DMS53 treated with DMSO at 0.1 percent for 48 hours (cell line): ENCODE results near the gene CSNK1G3.

ENCODE experiments used
- DNase-seq: peaks from one replicate; lab custom pipeline; 2025; ENCODE audit not compliant: unreplicated experiment; lab: John Stamatoyannopoulos, UW

CSNK1G3 gene

DNA sequence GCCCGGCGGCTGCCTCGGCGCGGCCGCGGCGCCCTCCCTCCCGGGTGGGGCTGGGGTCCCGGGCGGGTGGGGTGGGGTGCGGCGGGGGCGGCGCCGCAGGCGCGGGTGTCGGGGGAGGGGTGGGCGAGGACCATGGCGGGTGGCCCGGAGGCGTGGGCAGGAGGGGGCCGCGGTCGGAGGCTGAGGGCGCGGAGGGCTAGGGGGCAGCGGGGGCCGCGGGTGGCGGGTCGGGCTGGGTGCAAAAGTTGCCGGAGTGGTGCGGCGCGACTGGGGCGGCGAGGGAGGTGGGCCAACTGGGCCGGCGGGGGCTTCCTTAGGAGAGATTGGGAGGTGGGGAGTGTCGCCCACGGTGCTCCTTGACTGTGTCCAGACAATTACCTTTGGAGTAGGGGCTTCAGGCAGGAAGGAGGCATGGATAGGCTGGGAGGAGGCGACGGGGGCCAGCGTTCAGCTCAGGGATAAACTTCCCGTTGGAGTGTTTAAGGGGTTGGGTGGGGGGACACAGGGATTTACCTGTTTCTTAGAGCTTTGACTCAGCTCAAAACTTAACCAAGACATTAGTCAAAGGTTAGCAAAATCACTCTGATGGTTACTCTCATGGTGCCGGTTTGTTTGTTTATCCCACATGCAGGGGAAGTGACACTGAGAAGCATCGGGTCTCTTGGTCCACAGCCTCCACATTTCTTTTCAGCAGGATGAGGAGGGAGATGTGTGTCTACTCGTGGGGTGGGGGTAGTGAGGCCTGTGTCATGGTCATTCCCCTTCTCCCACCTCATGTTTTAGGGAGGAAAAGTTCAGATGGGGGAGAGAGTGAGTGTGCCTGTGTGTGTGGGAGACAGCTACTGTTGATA lies 859 bp downstream of the CSNK1G3 start:
- peak; percentile 34 for DNase-seq

DNA sequence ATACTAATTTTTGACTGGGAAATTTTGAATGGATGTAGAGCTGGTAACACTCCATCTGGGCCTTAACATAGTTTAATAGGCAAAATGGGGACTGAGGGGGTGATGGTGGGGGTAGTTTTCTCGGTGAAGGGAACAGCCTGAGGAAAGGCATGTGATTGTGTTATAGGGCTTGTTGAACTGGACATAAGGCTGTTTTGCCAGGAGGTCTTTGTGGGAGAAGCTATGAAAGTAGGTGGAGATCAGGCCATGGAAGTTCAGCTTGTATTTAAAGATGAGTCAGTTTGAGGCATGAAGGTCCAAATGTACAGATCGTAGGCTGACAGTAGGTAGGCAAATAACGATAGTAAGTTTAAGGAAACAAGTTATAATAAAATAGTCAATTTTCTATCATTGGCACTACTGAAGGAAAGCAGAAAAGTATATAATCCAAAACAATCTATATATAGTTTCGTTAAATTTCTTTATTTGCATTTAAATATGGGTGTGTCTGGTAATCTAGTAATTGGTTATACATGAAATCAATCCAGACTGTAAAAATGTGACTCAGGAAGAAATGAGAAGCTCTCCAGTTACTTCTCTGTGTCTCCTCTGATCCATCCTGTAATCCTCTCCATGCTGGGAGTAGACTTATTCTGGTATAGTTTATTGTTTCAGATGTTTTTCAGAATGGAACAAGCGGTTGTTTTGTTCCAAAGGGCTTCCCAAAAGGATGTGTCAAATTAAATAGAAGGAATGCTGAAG lies 2.8 kb downstream of the CSNK1G3 start:
- DNase-seq = no peak

DNA sequence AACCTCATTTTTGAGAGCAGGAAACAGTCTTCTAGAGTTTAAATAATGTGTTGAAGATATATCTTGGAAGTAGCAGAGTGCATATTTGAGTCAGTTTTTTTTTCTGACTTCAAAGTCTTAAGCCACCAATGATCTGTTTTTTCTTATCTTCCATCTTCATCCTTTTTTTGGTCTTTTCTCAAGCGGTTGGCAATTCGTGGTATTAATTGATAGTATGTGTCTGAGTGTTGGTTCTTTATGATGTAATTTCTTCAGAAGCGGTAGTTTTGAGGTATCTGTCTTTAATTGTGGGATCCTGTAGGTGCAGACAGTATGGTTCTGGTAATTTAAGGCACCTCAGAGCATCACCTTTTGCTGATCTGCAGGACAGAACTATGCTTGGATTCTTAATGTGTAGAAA lies 3.9 kb downstream of the CSNK1G3 start:
- no peak for DNase-seq

DNA sequence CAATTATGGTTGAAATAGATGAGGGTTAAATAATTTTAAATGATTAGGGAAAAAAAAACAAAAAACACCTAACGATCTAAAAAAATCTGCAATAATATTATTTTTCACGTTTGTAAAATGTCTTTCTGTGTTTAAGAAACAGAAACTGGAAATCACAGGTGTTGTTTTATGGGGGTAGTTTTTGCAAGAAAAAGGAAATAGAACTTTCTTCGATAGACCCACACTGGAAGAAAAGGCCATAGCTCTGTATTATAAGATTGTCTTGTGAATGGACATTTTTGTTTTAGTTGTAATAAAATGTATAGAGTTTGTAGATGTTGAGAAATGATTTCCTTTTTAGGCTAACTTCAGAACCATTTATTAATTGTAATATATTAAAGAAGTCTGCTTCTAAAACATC lies 5.5 kb downstream of the CSNK1G3 start:
- no peak for DNase-seq

DNA sequence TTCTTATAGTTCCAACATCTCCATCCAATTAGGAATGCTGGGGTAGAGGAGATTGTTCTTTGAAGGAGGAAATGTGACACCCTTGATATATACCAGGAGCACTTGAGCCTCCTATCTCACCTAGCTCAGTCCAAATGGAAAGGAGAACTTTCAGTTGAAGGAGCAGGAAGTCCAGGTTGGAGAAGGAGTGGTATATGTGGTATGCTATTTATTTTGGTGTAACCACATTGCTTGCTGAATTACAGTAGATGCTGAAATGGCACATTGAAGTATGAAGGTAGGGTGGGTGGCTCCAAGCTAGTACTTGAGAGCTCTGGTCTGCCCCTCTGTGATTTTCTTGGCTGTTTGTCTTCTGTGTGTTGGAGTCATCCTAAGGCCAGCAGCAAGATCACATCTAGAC lies 6.1 kb downstream of the CSNK1G3 start:
- DNase-seq = no peak

DNA sequence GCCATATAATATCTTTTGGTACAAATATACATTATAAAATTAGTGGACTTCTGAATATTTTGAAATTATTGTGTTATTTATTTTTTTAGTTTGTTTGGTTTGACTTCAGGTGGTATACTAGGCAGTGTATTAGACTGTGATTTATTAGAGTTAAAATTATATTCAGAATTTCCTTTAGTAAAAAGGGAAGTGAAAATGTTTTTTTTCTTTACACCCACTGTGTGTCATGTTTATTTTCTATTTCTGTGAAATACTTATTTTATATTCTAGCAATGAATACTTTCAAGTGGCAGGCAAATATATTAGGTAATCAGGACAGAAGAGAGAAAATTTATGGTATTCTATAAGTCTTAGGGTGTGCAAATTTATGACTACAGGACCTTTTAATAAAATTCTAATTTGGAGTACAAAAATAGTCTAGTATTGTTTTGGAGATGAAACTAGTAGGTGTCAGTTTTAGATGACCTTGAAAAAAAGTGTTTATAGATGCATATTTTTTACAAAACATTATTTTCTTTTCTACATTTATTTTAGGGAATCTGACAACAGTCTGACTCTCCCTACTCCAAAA lies 8.8 kb downstream of the CSNK1G3 start:
- no peak for DNase-seq

DNA sequence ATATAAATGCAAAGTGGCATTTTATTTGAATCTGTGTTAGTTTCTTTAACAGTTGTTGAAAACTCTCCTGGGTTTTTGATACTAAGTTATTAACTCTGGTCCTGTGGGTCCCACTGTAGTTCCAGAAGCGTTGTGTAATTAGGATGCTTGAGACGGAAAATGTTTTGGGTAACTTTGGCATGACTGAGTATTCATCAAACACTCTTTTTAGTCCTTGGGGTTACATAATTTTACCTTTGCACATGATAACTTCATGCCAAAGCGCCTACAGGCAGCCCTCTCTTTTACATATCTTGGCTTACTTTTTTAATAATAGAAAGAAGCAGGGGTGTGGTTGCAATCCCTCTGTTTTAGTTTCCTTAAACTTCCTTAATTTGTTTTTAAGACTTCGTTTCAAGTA lies 12.2 kb downstream of the CSNK1G3 start:
- DNase-seq = no peak

DNA sequence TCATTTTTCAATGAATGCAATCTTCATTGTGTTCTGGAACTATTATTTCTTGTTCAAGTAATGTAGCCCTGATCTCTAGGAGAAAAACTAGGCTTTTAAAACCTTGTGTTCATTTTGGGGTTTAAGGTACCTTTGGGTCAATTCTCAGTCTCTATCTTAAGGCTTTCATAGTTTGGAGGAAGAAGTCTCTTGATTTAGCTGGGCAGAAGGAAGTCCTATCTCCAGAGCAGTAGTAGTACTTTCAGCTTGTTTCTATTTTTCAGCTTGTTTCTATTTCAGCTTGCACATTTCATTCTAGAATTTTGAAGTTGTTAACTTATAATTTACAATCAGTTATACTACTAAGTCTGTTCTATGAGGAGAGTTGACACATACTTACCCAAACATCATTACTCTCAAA lies 15.2 kb downstream of the CSNK1G3 start:
- DNase-seq = no peak

DNA sequence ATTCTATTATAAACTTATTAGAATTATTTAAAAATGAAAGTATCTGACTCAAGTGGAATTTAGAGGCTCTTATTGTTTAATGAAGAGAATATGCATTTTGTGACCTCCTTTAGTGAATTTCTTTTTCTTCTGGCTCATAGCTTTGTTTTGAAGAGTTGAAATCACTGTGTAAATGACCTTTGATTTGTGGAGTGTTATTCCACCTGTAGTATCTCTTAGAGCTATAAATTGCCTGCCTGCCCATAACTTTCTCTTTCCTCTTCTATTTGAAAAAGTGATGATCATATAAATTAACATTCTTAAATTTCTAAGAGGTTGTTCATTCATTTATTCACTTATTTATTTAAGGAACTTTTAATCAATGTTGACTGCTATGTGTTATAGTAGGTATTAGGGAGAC lies 16.1 kb downstream of the CSNK1G3 start:
- DNase-seq = no peak

DNA sequence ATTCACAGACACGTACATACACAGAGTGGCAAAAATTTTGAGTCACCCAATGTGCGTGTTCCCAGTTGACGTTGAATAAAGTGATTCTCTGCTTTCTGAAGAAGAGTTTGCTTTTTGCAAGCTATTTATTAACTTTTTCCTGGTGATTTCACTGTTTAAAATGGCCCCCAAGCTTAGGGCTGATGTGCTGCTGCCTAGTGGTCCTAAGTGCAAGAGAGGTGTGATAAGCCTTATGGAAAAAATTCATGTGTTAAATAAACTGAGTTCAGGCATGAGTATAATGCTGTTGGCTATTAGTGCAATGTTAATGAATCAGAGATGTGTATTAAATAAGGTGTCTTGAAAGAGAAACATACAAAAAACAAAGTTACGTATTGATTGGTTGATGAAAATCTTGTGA lies 16.9 kb downstream of the CSNK1G3 start:
- no peak for DNase-seq

DNA sequence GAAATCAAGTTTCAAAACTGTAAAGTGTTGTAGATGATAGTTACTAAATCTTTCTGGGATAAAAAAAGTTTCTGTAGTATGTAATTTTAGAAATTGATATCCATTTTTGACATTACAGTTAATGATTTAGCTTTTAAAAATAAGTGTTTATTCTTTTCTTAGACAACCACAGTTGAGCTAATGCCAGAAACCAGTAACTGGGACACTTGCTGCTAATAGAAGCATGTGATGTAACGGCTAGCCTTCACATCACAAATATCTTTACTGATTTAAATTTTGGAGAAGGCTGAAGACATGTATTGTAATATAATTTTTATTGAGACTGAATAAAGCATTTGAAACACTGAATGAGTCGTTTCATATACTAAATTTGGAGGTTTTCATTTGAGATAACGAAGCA lies 18.8 kb downstream of the CSNK1G3 start:
- no peak for DNase-seq

DNA sequence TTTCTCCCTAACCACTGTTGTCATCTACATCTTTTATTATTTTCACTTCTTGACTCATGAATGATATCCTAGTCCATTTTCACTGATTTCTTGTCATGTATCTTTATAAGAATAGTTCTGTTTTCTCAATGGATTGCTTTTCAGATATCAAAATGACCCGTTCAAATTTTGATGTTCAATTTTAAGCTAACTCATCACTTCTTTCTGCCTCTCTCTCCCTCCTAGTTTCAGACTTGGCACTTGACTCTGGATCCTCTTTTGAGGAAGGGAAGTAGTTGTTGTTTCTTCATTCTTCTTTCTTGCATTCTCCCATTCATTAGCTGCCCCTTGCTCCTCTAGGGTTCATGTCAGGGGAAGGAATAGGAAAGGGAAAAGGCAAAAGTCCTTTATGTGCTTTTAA lies 23.7 kb downstream of the CSNK1G3 start:
- DNase-seq = no peak

DNA sequence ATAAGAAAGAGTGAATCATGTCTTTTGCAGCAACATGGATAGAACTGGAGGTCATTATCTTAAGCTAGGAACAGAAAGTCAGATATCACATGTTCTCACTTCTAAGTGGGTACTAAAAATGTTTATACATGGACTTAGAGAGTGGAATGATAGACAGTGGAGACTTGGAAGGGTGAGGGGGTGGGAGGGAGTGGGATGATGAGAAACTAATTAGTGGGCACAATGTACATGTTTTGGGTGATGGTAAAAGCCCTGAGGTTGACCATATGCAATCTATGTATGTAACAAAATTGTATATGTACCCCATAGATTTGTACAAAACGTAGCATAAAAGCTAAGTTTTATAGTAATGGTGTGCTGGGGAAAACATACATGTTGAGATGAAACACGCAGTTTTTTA lies 25.3 kb downstream of the CSNK1G3 start:
- DNase-seq = no peak

DNA sequence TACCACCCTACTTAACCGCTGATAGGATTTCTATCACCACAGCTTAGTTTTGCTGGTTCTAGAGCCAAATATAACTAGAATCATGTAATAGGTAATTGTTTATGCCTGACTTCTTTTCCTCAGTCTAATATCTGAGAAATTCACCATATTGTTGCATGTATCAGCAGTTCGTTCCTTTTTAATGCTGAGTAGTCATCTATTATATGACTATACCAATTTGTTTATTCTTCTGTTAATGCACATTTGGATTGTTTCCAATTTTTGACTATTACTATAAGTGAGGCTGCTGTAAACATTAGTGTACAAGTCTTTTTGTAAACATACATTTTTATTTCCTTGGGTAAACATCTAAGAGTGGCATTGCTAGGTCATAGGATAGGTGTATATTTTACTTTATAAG lies 25.9 kb downstream of the CSNK1G3 start:
- DNase-seq = no peak

DNA sequence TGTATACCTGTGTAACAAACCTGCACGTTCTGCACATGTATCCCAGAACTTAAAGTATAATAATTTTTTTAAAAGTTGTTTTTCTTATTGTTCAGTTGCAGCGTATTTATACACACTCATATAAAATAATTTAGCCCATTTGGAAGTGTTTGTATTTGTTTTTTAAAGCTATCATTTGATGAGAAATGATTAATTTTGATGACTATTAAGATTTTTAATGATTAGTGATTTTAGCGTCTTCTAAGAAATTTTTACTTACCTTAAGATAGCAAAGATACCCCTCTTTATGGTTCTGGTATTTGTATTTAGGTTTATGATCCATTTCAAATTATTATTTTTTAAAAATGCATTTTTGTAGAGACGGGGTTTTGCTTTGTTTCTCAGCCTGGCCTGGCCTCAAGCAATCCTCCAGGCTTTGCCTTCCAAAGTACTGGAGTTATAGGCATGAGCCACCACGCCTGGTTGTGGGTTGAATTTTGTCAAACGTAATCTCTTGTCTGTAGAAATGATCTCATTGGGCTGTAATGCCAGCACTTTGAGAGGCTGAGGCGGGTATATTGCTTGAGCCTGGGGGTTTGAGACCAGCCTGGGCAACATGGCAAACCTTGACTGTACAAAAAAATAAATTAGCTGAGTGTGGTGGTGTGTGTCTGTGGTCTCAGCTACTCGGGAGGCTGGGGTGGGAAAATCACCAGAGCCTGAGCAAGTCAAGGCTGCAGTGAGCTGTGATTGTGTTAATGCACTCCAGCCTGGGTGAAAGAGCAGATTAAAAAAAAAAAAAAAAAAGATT lies 26.9 kb downstream of the CSNK1G3 start:
- no peak for DNase-seq

DNA sequence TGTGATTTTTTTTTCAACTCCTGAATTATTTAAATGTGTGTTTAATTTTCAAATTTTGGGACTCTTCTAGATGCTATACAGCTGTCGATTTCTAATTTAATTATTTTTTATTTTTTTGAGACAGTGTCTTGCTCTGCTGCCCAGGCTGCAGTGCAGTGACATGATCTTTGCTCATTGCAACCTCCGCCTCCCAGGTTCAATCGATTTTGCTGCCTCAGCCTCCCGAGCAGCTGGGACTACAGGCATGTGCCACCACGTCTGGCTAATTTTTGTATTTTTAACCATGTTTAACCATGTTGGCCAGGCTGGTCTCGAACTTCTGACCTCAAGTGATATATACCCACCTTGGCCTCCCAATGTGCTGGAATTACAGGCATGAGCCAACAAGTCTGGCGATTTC lies 28.6 kb downstream of the CSNK1G3 start:
- no peak for DNase-seq

DNA sequence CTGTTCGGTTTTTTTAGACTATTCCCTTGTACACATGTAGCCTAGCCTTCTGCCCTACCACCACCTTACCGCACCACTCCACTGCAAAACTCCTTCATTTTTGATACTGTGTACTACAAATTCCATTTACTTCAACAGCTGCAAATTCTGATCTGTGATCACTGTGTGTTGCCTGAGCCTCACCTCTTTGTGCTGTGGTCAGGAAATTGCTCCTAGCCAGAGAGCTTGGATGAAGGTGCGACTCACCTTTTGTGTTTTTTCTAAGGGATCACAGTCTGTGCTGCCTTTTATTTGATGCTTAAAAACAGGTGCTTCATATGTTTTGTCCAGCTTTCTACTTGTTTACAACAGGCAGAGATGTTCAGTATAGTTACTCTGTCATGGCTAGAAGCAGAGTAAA lies 31.5 kb downstream of the CSNK1G3 start:
- DNase-seq = peak; percentile 29

DNA sequence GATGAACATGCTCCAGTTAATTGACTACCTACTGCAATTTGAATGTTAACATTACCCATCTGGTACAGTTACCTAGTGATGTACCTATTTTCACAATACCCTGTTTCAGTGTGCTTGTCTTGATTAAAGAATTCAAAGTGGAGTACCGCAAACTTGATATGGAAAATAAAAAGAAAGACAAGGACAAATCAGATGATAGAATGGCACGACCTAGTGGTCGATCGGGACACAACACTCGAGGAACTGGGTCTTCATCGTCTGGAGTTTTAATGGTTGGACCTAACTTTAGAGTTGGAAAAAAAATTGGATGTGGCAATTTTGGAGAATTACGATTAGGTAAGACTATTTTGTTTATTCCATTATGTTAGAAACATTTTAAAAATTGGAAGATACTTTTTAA lies 33.5 kb downstream of the CSNK1G3 start:
- no peak for DNase-seq

DNA sequence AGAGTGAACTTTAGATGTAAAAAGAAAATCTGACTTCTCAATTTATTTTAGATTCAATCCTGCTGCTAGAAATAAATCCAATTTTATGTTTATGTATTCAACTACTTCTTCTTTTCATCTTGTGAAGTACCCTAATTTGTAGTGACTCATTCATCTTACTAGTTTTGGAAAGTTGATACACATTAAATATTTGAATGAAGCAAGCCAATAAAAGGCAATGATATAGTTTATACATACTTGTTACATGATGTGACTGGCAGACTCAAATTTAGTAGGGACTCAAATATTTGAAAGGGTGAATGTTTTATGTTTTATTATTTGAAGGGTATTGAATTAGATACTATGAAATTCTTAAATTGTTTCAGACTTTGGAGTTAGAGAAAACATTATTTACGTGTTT lies 34.7 kb downstream of the CSNK1G3 start:
- no peak for DNase-seq

DNA sequence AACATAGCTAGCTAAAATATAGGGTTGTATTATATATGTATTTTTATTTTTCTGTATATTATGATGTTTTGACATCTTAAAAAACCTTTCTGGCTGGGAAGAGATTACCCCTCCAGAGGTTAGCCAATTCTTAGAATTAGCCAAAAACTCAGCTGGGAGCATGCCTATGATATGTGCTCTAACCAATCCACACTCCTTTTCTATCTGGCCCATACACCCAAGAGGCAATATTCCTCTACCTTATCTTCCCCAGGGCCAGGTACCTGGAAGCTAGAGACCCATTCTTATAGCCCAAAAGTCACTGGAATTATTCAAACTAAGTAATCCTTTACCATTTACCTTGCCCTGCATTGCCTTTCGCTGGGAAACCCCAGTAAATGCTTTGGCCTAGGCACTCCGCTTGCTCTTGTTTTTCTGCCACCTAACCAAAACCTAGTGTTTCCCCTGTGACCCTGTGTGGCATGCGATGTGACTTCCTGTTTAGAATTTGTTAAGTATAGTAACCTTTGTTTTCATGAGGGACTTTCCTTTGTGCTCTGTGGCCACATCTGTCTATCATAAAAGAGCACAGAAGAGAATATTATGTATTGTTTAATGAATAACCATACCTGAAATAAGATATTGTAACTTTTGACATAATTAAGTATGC lies 37.4 kb downstream of the CSNK1G3 start:
- no peak for DNase-seq

DNA sequence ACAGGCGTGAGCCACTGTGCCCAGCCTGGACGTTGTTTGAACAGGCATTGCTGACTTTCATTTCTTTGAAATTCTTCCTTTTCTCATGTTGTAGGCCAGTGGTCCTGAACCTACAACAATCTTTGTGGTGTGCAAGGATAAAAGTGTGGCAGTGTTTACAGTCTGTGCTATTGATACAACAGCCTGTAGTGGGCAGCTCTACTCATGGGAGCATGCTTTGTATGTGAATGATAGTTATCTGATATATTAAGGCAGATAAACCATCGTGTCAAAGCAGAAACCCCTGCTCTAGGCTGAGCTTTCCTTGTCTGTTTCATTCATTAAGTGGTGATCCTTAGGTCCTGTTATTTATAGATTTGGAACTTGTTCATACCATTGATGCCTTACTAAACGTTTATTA lies 42.6 kb downstream of the CSNK1G3 start:
- DNase-seq = no peak
